Activated CD4-positive, alpha-beta T cell treated with anti-CD3 and anti-CD28 coated beads, Interleukin-2, amount 50 U/mL, for 1 hour (primary cell): ENCODE measurements around the gene OR4N5.
"Not testable (repeated sequence)": the region's sequence is repeated elsewhere in the genome, so short reads cannot be mapped to it uniquely, and the experiment has no call there.

Experiments
- DNase-seq: peaks from one replicate; pipeline ENCODE4 v3.0.0-alpha.2; 2020

Gene OR4N5, protein sequence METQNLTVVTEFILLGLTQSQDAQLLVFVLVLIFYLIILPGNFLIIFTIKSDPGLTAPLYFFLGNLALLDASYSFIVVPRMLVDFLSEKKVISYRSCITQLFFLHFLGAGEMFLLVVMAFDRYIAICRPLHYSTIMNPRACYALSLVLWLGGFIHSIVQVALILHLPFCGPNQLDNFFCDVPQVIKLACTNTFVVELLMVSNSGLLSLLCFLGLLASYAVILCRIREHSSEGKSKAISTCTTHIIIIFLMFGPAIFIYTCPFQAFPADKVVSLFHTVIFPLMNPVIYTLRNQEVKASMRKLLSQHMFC

GRCh38 chr14:20138520-20138919 lies at the start of gene OR4N5:
Gene OR4N5 (plus strand): TSS chr14:20138820. CDS start chr14:20143736, 4,916 bp downstream.
- no peak for DNase-seq

DNA sequence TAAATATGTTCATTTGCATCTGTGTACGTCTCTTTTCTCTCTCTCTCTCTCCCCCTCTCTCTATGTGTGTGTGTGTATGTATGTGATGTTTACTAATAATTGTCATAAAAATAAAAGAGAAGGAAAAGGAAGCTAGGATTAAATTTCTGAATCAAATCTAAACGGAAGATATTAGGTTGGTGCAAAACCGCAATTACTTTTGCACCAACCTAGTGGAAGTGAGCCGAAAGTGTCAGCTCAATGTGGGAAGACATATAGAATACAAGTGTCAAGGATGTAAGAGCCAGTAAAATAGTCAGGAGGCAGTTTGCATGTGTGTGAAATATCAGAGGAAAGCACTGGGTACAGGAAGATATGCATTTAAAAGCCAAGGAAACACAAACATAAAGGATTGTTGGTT lies 46.6 kb upstream of the OR4N5 start:
- DNase-seq, result no peak

DNA sequence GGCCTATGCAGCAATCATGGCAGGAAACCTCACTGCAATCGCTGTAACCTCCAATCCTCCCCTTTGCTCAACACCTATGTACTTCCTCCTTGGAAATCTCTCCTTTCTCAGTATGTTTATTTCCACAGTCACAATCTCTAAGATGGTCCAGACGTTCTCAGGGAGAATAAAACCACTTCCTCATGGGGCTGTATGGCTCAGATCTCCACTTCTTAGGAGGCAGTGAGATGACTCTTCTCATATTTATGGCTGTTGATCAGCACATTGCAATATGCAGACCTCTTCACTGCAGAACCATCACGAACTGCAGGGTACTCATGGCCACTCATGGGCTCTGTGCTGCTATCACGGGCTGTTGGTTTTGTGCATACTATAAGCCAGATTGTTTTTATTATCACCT lies 45.2 kb upstream of the OR4N5 start:
- no peak for DNase-seq

- DNase-seq, result not testable (repeated sequence)
Measured at GRCh38 chr14:20098926-20099770, 39.5 kb upstream of the OR4N5 start.

- no peak for DNase-seq
Measured at GRCh38 chr14:20110438-20110837, 28.2 kb upstream of the OR4N5 start, which contains the start of gene OR4K17. Gene OR4K17 (plus strand): TSS chr14:20110739. CDS start chr14:20117500, 6,761 bp downstream.

DNA sequence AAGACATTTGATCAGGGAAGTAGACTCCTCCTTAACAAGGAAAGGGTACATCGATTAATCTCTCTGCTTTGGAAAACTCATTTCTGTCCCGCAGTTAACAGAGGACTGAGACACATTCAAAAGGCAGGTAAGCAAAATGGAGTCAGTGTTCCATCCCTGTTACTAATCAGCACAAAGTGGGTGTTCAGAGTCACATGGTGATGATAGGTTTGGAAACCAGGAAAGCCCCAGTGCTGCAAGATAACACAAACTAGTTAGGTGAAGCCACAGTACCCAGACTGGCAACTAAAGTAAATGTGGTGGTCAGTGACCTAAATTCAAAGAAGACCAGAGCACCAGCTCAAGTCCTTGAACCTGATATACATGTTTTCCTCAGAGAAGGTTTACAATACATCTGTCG lies 26.3 kb upstream of the OR4N5 start:
- DNase-seq, result no peak

DNA sequence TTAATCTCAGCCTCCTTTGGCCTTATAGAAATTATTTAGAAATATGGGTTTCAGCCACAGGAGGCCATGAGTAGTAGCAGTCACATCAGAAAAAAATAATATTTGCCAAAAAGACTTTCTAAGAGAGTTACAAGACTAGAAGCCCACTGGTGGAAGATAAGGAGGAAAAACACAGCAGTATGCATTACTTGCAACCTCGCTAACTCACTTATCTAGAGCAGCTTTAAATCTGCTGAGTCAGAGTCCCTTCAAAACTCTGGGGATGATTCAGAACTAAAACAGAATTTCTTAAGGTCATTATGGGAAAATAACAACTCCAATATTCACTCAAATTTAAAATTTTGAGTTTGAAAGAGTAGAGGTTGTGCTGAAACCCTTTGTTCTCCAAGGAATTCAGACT lies 21.9 kb upstream of the OR4N5 start:
- DNase-seq, result no peak

- DNase-seq, result no peak
Measured at GRCh38 chr14:20118795-20119194, 19.8 kb upstream of the OR4N5 start.

- DNase-seq, result no peak
Measured at GRCh38 chr14:20143911-20144310, 5.3 kb downstream of the OR4N5 start.

DNA sequence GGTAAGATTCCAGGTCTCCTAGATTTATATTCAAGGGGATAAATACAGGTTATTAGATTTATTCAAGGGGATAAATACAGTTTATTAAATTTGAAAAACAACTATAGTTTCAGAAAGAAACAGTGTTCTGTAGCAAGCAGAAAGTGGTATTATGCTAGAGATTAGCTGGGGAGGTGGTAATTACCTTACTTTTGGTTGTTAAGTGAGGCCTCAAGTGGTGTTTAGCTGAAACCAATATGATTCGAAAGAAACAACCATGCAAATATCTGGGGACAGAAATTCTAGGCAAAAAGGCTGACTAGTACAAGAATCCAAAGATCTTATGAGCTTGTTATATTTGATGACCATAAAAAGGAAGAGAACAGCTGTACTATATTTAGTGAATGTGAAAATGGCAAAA lies 6.2 kb downstream of the OR4N5 start:
- no peak for DNase-seq

GRCh38 chr14:20164462-20164861 lies 25.8 kb downstream of the OR4N5 start:
- no peak for DNase-seq

DNA sequence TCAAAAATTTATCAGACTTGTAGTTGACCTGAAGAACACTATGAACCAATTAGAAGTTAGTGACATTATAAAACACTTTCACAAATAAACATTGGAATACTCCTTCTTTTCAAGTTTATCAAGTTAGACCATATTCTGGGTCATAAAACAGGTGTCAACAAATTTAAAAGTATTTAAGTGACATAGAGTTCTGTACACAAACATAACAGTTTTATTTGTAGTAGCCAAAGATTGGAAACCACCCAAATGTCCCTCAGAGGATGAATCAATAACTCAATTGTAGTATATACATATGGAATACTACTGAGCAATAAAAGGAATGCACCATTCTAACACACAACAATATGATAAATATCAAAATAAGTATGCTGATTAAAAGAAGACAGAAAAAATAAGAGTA lies 28.5 kb downstream of the OR4N5 start:
- DNase-seq, result no peak

- not testable (repeated sequence) for DNase-seq
Measured at GRCh38 chr14:20169852-20170251, 31.2 kb downstream of the OR4N5 start.

DNA sequence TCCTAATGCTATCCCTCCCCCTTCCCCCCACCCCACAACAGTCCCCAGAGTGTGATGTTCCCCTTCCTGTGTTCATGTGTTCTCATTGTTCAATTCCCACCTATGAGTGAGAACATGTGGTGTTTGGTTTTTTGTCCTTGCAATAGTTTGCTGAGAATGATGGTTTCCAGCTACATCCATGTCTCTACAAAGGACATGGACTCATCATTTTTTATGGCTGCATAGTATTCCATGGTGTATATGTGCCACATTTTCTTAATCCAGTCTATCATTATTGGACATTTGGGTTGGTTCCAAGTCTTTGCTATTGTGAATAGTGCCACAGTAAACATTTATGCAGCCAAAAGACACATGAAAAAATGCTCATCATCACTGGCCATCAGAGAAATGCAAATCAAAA lies 35.6 kb downstream of the OR4N5 start:
- not testable (repeated sequence) for DNase-seq

- DNase-seq, result no peak
Measured at GRCh38 chr14:20176330-20176729, 37.7 kb downstream of the OR4N5 start.

- no peak for DNase-seq
Measured at GRCh38 chr14:20177433-20177974, 38.9 kb downstream of the OR4N5 start.

DNA sequence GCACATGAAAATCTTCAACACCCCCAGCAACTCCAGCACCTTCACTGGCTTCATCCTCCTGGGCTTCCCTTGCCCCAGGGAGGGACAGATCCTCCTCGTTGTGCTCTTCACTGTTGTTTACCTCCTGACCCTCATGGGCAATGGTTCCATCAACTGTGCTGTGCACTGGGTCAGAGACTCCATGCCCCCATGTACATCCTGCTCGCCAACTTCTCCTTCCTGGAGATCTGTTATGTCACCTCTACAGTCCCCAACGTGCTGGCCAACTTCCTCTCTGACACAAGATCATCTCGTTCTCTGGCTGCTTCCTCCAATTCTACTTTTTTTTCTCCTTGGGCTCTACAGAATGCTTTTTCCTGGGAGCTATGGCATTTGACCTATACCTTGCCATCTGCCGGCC lies 40.6 kb downstream of the OR4N5 start:
- no peak for DNase-seq

GRCh38 chr14:20179880-20180279 lies 41.3 kb downstream of the OR4N5 start:
- no peak for DNase-seq

DNA sequence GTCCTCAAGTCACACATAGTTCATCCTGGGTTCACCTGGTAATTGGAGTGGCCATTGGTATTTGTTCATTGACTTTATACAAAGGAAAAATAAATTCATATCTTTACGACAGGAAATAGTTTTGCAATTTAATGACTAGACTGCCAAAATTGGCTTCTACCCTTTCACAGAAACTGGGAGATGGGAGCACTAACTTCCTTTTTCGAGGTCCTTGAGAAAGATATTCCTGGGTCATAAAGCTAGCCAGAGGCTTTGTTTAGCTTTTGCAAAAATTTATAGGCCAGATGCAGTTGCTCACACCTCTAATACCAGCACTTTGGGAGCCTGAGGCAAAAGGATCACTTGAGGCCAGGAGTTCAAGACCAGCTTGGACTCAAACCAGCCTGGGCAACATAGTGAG lies 41.9 kb downstream of the OR4N5 start:
- DNase-seq, result no peak

DNA sequence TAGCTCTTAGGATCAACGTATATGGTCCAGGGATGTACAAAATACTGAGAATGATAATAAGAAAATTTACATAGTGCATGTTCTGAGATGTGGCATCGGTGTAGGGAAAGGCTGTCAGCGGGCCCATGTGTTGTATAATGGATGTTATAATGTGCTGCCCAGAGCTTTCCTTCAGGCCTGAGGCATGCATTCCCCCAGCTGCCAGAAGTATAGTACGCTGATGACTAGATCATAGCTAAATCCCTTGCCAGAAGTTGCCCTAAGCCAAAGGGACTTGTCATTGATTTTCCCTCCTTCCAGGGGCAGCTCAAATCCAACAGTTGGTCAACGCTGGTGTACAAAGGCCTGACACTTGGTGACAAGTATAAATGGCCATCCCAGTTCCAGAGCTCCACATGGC lies 45.6 kb downstream of the OR4N5 start:
- no peak for DNase-seq

DNA sequence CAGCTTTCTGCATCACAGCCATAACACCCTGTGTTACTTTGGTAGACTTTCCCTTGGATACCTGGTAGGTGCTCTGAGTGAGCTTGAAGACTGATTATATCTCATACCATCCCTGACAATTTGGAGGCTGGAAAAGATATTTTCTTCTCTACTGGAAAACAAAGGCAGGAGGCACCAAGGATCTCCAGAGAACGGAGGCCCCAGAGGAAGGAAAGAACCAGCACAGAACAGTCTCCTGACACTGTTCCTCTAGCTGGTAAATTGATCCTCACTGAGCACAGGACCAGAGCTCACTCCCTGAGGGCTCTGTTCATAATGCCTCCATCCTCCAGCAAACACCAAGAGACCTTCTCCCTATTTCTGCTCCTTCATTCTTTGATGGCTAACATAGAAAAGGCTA lies 52.0 kb downstream of the OR4N5 start, which contains the start of gene OR11G2:
TSS of gene OR11G2 (plus strand) at position 301 of the 400 bp plus-strand sequence. CDS start 6,542 bp downstream, outside the sequence.
- DNase-seq, result no peak

GRCh38 chr14:20191396-20191795 lies 52.8 kb downstream of the OR4N5 start:
- no peak for DNase-seq

DNA sequence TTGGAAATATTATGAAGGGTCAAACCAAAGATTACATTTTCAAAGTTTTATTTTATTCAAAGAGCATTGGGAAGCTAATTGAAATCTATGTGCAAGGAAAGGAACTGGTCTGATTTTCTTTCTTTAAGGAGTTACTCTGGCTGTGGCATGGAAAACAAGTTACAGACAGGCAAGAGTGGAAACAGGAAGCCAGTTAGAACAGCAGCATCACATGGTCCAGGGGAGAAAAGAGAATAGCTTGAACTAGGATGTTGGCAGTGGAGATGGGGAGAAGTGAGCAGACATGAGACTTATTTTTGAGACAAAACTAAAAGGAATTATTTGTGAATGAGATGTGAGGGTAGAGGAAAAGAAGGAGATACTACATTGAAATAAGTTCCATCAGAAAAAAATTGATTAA lies 55.5 kb downstream of the OR4N5 start:
- DNase-seq, result no peak
